ENCODE data around the gene CERS3.

CERS3 gene

DNA sequence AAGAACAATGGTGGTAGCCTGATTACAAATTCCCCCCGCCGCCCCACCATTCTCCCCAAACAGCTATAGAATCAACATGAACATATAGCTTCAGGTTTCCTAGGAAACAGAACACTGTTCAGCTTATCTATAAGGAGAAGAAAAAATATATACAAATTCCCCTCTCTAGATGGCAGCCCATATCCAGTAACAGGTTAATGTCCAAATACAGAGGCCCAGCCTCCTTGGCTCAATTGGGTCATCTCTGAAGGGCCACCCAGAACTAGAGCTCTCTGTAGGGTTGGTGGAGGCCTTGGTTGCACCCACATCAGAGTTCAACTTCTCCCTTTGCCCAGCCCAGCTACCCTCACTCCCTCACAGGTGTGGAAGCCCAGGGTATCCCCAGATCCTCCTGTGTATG is 95.4 kb downstream of the CERS3 start:
- Histone ChIP-seq H3K27ac (ENCODE audit: low read depth, low read length) (no peak overlapping the region), H3K79me2 (ENCODE audit: insufficient read depth, low read length) (no peaks in the 10 kb centered on the region), H3K9ac (ENCODE audit: low read length) (no peak overlapping the region), H3K4me3 (ENCODE audit: insufficient read depth, low read length, poor library complexity, severe bottlenecking) (no peak overlapping the region), H3F3A (ENCODE audit: insufficient read depth) (no peaks in the 10 kb centered on the region), H3K9me3 (ENCODE audit: insufficient read depth, low read length) (no peaks in the 10 kb centered on the region), H2AFZ (ENCODE audit: low read depth, low read length, severe bottlenecking) (no peak overlapping the region), H3K27me3 (ENCODE audit: low read length) (no peaks in the 10 kb centered on the region), H3K36me3 (ENCODE audit: low read length) (no peaks in the 10 kb centered on the region), H3K9me2 (replicated peaks; ENCODE audit: insufficient read depth, low read length) (no peaks in the 10 kb centered on the region; the same call in 1 of the 2 replicates), H4K20me1 (ENCODE audit: low read depth, low read length) (no peaks in the 10 kb centered on the region), H3K4me2 (ENCODE audit: low read depth, low read length, poor library complexity, severe bottlenecking) (no peak overlapping the region)
- TF ChIP-seq EZH2phosphoT487 (conservative IDR thresholded peaks at IDR 0.05; ENCODE audit: low read length) (no peak), CTCF (IDR thresholded peaks at IDR 0.05; ENCODE audit: insufficient read depth, low read length, poor library complexity, severe bottlenecking) (no peak)

DNA sequence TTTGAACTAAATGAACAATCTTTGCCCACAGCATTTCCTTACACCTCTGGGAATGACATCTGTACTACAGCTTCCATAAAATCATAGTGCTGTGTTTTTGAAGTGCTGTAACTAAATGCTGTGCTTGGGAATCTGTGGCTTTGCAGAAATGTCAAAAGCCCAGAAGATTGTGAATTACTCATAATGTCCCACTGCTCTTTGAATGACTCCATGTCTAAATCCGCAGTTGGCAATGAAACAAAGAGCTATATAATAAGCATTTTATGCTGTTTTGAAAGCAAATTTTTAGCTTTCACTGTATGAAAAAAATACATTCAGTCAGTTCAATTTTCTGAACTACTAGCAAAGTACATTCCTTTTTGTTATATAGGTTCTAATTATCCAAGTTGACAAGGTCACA is 98.3 kb downstream of the CERS3 start:
- H3F3A ChIP-seq (ENCODE audit: insufficient read depth): no peaks in the 10 kb centered on the region
- no peaks in the 10 kb centered on the region for H3K27me3 ChIP-seq (ENCODE audit: low read length)
- H3K4me2 ChIP-seq (ENCODE audit: low read depth, low read length, poor library complexity, severe bottlenecking): no peak overlapping the region
- H3K9me2 ChIP-seq (replicated peaks; ENCODE audit: insufficient read depth, low read length): no peaks in the 10 kb centered on the region; the same call in 1 of the 2 replicates
- H3K79me2 ChIP-seq (ENCODE audit: insufficient read depth, low read length): no peaks in the 10 kb centered on the region
- no peaks in the 10 kb centered on the region for H3K9me3 ChIP-seq (ENCODE audit: insufficient read depth, low read length)
- H3K4me3 ChIP-seq (ENCODE audit: insufficient read depth, low read length, poor library complexity, severe bottlenecking): no peak overlapping the region
- TF ChIP-seq CTCF (IDR thresholded peaks at IDR 0.05; ENCODE audit: insufficient read depth, low read length, poor library complexity, severe bottlenecking) (no peak), EZH2phosphoT487 (conservative IDR thresholded peaks at IDR 0.05; ENCODE audit: low read length) (no peak)
- H2AFZ ChIP-seq (ENCODE audit: low read depth, low read length, severe bottlenecking): no peak overlapping the region
- H3K9ac ChIP-seq (ENCODE audit: low read length): no peak overlapping the region
- no peaks in the 10 kb centered on the region for H3K36me3 ChIP-seq (ENCODE audit: low read length)
- H3K27ac ChIP-seq (ENCODE audit: low read depth, low read length): no peak overlapping the region
- H4K20me1 ChIP-seq (ENCODE audit: low read depth, low read length): no peaks in the 10 kb centered on the region

- no peak overlapping the region for H2AFZ ChIP-seq (ENCODE audit: low read depth, low read length, severe bottlenecking)
- H3K79me2 ChIP-seq (ENCODE audit: insufficient read depth, low read length): no peaks in the 10 kb centered on the region
- H3K9ac ChIP-seq (ENCODE audit: low read length): no peak overlapping the region
- H3K4me3 ChIP-seq (ENCODE audit: insufficient read depth, low read length, poor library complexity, severe bottlenecking): no peak overlapping the region
- no peaks in the 10 kb centered on the region for H3K9me2 ChIP-seq (replicated peaks; ENCODE audit: insufficient read depth, low read length)
- H3K36me3 ChIP-seq (ENCODE audit: low read length): no peaks in the 10 kb centered on the region
- no peak overlapping the region for H3K4me2 ChIP-seq (ENCODE audit: low read depth, low read length, poor library complexity, severe bottlenecking)
- no peaks in the 10 kb centered on the region for H3K9me3 ChIP-seq (ENCODE audit: insufficient read depth, low read length)
- TF ChIP-seq EZH2phosphoT487 (conservative IDR thresholded peaks at IDR 0.05; ENCODE audit: low read length) (no peak), CTCF (IDR thresholded peaks at IDR 0.05; ENCODE audit: insufficient read depth, low read length, poor library complexity, severe bottlenecking) (no peak)
- no peaks in the 10 kb centered on the region for H4K20me1 ChIP-seq (ENCODE audit: low read depth, low read length)
- no peaks in the 10 kb centered on the region for H3F3A ChIP-seq (ENCODE audit: insufficient read depth)
- no peaks in the 10 kb centered on the region for H3K27me3 ChIP-seq (ENCODE audit: low read length)
- no peak overlapping the region for H3K27ac ChIP-seq (ENCODE audit: low read depth, low read length)
Observed at GRCh38 chr15:100429116-100429728, 99.5 kb downstream of the CERS3 start.
